GM12878 (cell line): ENCODE data around the gene BRICD5. TPM values are rescaled to one million over a fixed set of nuclear protein-coding genes. Genes with fewer than 3 reads are reported as not detected.

Experiments
- ATAC-seq: fragments of 200-7000 bp; cut with Tn5 transposase; 3 replicates; pipeline ENCODE4 v1.9.1; 2020; ENCODE audit warnings: mild to moderate bottlenecking, moderate library complexity
- BruUV-seq: library from RNA; stranded (reverse); fragments of 400-500 nt; replicated peaks from 2 replicates; lab custom pipeline; 2021; lab: Mats Ljungman, UMichigan
- CTCF ChIA-PET: fragments of 300-600 bp; sonication (Branson Sonifier 250); formaldehyde crosslinking; extraction: SDS; loops from one replicate; lab custom pipeline; 2021; ENCODE audit warnings: inconsistent platforms; lab: Yijun Ruan, JAX
- POLR2A ChIA-PET: fragments of 350-600 bp; formaldehyde crosslinking; extraction: SDS; loops from one replicate; lab custom pipeline; 2021; ENCODE audit warnings: inconsistent platforms; lab: Charles Lee
- RAD21 ChIA-PET: fragments of 300-600 bp; sonication (Branson Sonifier 250); formaldehyde crosslinking; loops from one replicate; lab custom pipeline; 2023; ENCODE audit warnings: antibody characterized with exemption; ENCODE audit not compliant: unreplicated experiment; lab: Charles Lee
- SMC1A ChIA-PET: fragments of 300-600 bp; sonication (Branson Sonifier 250); formaldehyde crosslinking; loops from one replicate; lab custom pipeline; 2023; ENCODE audit not compliant: unreplicated experiment, uncharacterized antibody; lab: Charles Lee
- DNase-seq: peaks from one replicate; pipeline ENCODE4 v3.0.0-alpha.2; 2011; ENCODE audit warnings: low read depth, low spot score
- FAIRE-seq: peaks from 3 replicates; lab custom pipeline; 2011; peaks lifted over from hg19 to GRCh38; lab: Jason Lieb, UNC
- H2AFZ ChIP-seq: 2 replicates; pipeline ENCODE4 v1.6.0; 2011; ENCODE audit warnings: low read depth, low read length, control low read depth; ENCODE audit not compliant: control insufficient read depth
- H3K27ac ChIP-seq: 2 replicates; pipeline ENCODE4 v1.5.1; 2011; ENCODE audit warnings: control low read depth; ENCODE audit not compliant: control insufficient read depth, insufficient read depth
- H3K27me3 ChIP-seq, 2 experiments: replicated peaks in 1 of 2; 2 replicates each; pipeline versions ENCODE4 v1.6.0 to v1.6.1; 2011; ENCODE audit warnings: low read length in 1 of 2; ENCODE audit not compliant: control insufficient read depth in 2 of 2, insufficient read depth in 2 of 2
- H3K36me3 ChIP-seq, 2 experiments: 2 replicates each; pipeline ENCODE4 v1.5.1; 2011; ENCODE audit warnings: low read length in 1 of 2; ENCODE audit not compliant: control insufficient read depth in 2 of 2, insufficient read depth in 2 of 2
- H3K4me1 ChIP-seq: 2 replicates; pipeline ENCODE4 v1.6.1; 2011; ENCODE audit warnings: mild to moderate bottlenecking, low read length, moderate library complexity, mixed read lengths; ENCODE audit not compliant: control insufficient read depth, insufficient read depth
- H3K4me2 ChIP-seq: 2 replicates; pipeline ENCODE4 v1.6.0; 2011; ENCODE audit warnings: control low read depth; ENCODE audit not compliant: control insufficient read depth, insufficient read depth
- H3K4me3 ChIP-seq: fragments of 200-600 bp; sonication (generic); 2 replicates; pipeline ENCODE4 v1.5.1; 2016
- H3K79me2 ChIP-seq: 2 replicates; pipeline ENCODE4 v1.6.0; 2011; ENCODE audit warnings: low read length; ENCODE audit not compliant: control insufficient read depth, insufficient read depth
- H3K9ac ChIP-seq: 2 replicates; pipeline ENCODE4 v1.8.0; 2011; ENCODE audit warnings: low read length, control low read depth, mixed read lengths; ENCODE audit not compliant: control insufficient read depth, insufficient read depth
- H3K9me3 ChIP-seq: replicated peaks from 3 replicates; pipeline ENCODE4 v1.5.1; 2011; ENCODE audit warnings: mild to moderate bottlenecking, low read length; ENCODE audit not compliant: control insufficient read depth, insufficient read depth
- H4K20me1 ChIP-seq: 2 replicates; pipeline ENCODE4 v1.6.0; 2011; ENCODE audit not compliant: control insufficient read depth, insufficient read depth
- ATF3 ChIP-seq: IDR thresholded peaks from 2 replicates; pipeline ENCODE4 v1.6.1; 2011; ENCODE audit warnings: low read depth, mild to moderate bottlenecking, low read length, moderate library complexity, borderline replicate concordance; ENCODE audit errors: extremely low read depth
- CEBPB ChIP-seq, 2 experiments: fragments of 150-350 bp in 1 of 2; IDR thresholded peaks; 2 replicates each; pipeline ENCODE4 v1.6.1; 2012 to 2014; ENCODE audit warnings: low read depth in 2 of 2, low read length in 2 of 2, borderline replicate concordance in 1 of 2, inconsistent platforms in 1 of 2
- FOXK2 ChIP-seq: fragments of 450-650 bp; IDR thresholded peaks from 2 replicates; pipeline ENCODE4 v1.6.1; 2017; ENCODE audit warnings: mild to moderate bottlenecking, moderate library complexity
- HSF1 ChIP-seq: fragments of 150-350 bp; IDR thresholded peaks from 2 replicates; pipeline ENCODE4 v1.6.1; 2014; ENCODE audit warnings: mild to moderate bottlenecking, low read depth, low read length
- NFXL1 ChIP-seq: fragments of 450-650 bp; IDR thresholded peaks from 2 replicates; pipeline ENCODE4 v1.6.1; 2017; ENCODE audit warnings: antibody characterized with exemption, mild to moderate bottlenecking, borderline replicate concordance
- SREBF2 ChIP-seq: IDR thresholded peaks from 2 replicates; pipeline ENCODE4 v1.6.1; 2012; ENCODE audit warnings: mild to moderate bottlenecking, low read length
- SRF ChIP-seq, 2 experiments: IDR thresholded peaks; 2 replicates each; pipeline ENCODE4 v1.6.1; 2011; ENCODE audit warnings: low read depth in 2 of 2, low read length in 2 of 2, mild to moderate bottlenecking in 1 of 2, moderate library complexity in 1 of 2
- TAF1 ChIP-seq: IDR thresholded peaks from 2 replicates; pipeline ENCODE4 v1.6.1; 2011; ENCODE audit warnings: mild to moderate bottlenecking, low read depth, low read length, borderline replicate concordance
- TCF12 ChIP-seq: IDR thresholded peaks from 2 replicates; pipeline ENCODE4 v1.6.1; 2011; ENCODE audit warnings: low read depth, mild to moderate bottlenecking, low read length
- ZNF687 ChIP-seq: fragments of 450-650 bp; IDR thresholded peaks from 2 replicates; pipeline ENCODE4 v1.6.1; 2017; ENCODE audit warnings: mild to moderate bottlenecking, moderate library complexity
- WGBS: methylation state at CpG from one replicate; pipeline ENCODE4 v1.1.6; 2016; ENCODE audit warnings: low lambda C conversion rate; ENCODE audit not compliant: insufficient replicate concordance, insufficient coverage; ENCODE audit errors: missing lambda C conversion rate; 5-methylcytosine and 5-hydroxymethylcytosine counted together
- in situ Hi-C: fragments of 300-500 bp; cut with MboI; formaldehyde crosslinking; loops from 9 replicates; pipeline ENCODE4 v1.14.3; 2018; ENCODE audit warnings: mixed read lengths
- intact Hi-C: fragments of 100-400 bp; cut with micrococcal nuclease; formaldehyde crosslinking; loops from one replicate; pipeline ENCODE4 v1.14.2; 2022; ENCODE audit not compliant: unreplicated experiment
- polyA plus RNA-seq, 11 experiments: library from polyadenylated mRNA; depleted of rRNA in 4 of 11; unstranded in 6 of 11; stranded (reverse) in 5 of 11; fragments of >200 nt; fragmentation: Nextera tagmentation in 4 of 11; fragmentation: Illumina TruSeq in 1 of 11; extraction: Ambion mirVana in 4 of 11; extraction: Trizol in 1 of 11; gene quantifications; 1 replicate in 1 of 11; 2 replicates in 10 of 11; pipeline versions ENCODE4 v1.2.1 to v1.2.3, GENCODE V29; 2011 to 2016; ENCODE audit warnings: inconsistent platforms in 2 of 11, missing spikeins in 2 of 11, low read depth in 1 of 11
- total RNA-seq, 4 experiments: library from RNA; depleted of rRNA in 3 of 4; stranded (reverse); fragments of >200 nt in 3 of 4; fragmentation: Illumina TruSeq in 1 of 4; extraction: Trizol in 1 of 4; gene quantifications; 2 replicates each; pipeline versions ENCODE4 v1.2.1 to v1.2.3, GENCODE V29; 2013 to 2021

The BRICD5 gene
- total and polyA plus RNA-seq, 10 of the 15 experiments (the other 5 are each of a cell fraction or from before 2014, with no cell fraction given) = 0.58 to 11.6 (median 1.5) TPM; not detected in 1

- ChIA-PET RAD21 (no interaction called here), POLR2A (no interaction called here), SMC1A (no interaction called here), CTCF (no interaction called here)
- Histone ChIP-seq H3K27me3 (peaks cover 7 to 8% of the 10 kb centered on the region in 2 experiments), H3K9ac (no peak overlapping the region), H3K4me2 (no peak overlapping the region), H4K20me1 (no peaks in the 10 kb centered on the region), H2AFZ (no peak overlapping the region), H3K79me2 (no peaks in the 10 kb centered on the region), H3K36me3 (no peaks in the 10 kb centered on the region), H3K4me3 (no peak overlapping the region), H3K27ac (no peak overlapping the region), H3K4me1 (no peaks in the 10 kb centered on the region; the same call in 1 of the 2 replicates), H3K9me3 (no peaks in the 10 kb centered on the region)
- no peak for ATAC-seq
- no TSS peak for BruUV-seq
- 31% methylated on average over 22 of the region's 25 CpGs for WGBS
- no peak for FAIRE-seq
- intact Hi-C loops (no loop called here), in situ Hi-C loops (no loop called here)
- TF ChIP-seq ZNF687 = no peak
- TF ChIP-seq FOXK2 = no peak
- TF ChIP-seq TAF1 = no peak
- TF ChIP-seq SREBF2 = no peak
- no peak for TF ChIP-seq CEBPB (IDR thresholded peaks at IDR 0.05; ENCODE audit: borderline replicate concordance in 1 of 2, low read depth in 2 of 2, low read length in 2 of 2)
- no peak for TF ChIP-seq ATF3
- TF ChIP-seq HSF1 = no peak
- no peak for TF ChIP-seq NFXL1
- TF ChIP-seq TCF12 = no peak
- TF ChIP-seq SRF (IDR thresholded peaks at IDR 0.05; ENCODE audit: low read depth in 2 of 2, low read length in 2 of 2) = no peak
- DNase-seq = no peak
Measured at GRCh38 chr16:2190659-2191445, 19.8 kb downstream of the BRICD5 start.
